Stimulated activated naive B cell treated with anti-CD40 and anti-IgM and Interleukin-4, amounts not matched to agents 10 μg/mL and 1 μg/mL and 100 μg/mL, for 72 hours (primary cell): ENCODE results near the gene TAOK3.

Source experiments
- ATAC-seq, 2 donors: fragments of 150-1000 bp; cut with Tn5 transposase; replicated peaks; 2 replicates each; pipeline ENCODE4 v1.10.0; 2021; ENCODE audit warnings: moderate library complexity in 1 of 2
- DNase-seq: peaks from one replicate; pipeline ENCODE4 v3.0.0; 2021
- H3K27ac Mint-ChIP-seq: one replicate; pipeline ENCODE4 v1.8.0; 2022; ENCODE audit warnings: mild to moderate bottlenecking, mixed read lengths
- H3K27me3 Mint-ChIP-seq, 2 donors: one replicate each; pipeline ENCODE4 v1.8.0; 2022; ENCODE audit warnings: mixed read lengths in 2 of 2
- H3K36me3 Mint-ChIP-seq, 2 donors: one replicate each; pipeline ENCODE4 v1.8.0; 2022; ENCODE audit warnings: mixed read lengths in 2 of 2, mild to moderate bottlenecking in 1 of 2
- H3K4me1 Mint-ChIP-seq, 2 donors: one replicate each; pipeline ENCODE4 v1.8.0; 2022; ENCODE audit warnings: mixed read lengths in 2 of 2, mild to moderate bottlenecking in 1 of 2
- H3K4me3 Mint-ChIP-seq, 2 donors: one replicate each; pipeline ENCODE4 v1.8.0; 2022; ENCODE audit warnings: mild to moderate bottlenecking in 2 of 2, mixed read lengths in 2 of 2, moderate library complexity in 1 of 2
- H3K9me3 Mint-ChIP-seq, 2 donors: one replicate each; pipeline ENCODE4 v1.8.0; 2022; ENCODE audit warnings: mixed read lengths in 2 of 2, mild to moderate bottlenecking in 1 of 2

The TAOK3 gene

GRCh38 chr12:118337194-118337838 lies 35.4 kb downstream of the TAOK3 start:
- DNase-seq = no peak
- Mint-ChIP-seq H3K27me3 (no peaks in the 10 kb centered on the region), H3K27ac (no peak overlapping the region), H3K4me1 (peaks cover 18 to 32% of the 10 kb centered on the region in 2 donors), H3K36me3 (peaks cover 25 to 36% of the 10 kb centered on the region in 2 donors), H3K4me3 (no peak overlapping the region), H3K9me3 (peaks cover 0 to 2% of the 10 kb centered on the region in 2 donors)
- ATAC-seq = no peak

- Mint-ChIP-seq H3K4me3 (no peak overlapping the region), H3K27me3 (no peaks in the 10 kb centered on the region), H3K4me1 (peaks cover 16 to 33% of the 10 kb centered on the region in 2 donors), H3K36me3 (peaks cover 25 to 33% of the 10 kb centered on the region in 2 donors), H3K9me3 (peaks cover 0 to 2% of the 10 kb centered on the region in 2 donors), H3K27ac (no peak overlapping the region)
- ATAC-seq (no peak), DNase-seq (no peak)
Measured at GRCh38 chr12:118336123-118336522, 36.6 kb downstream of the TAOK3 start.

GRCh38 chr12:118334939-118335567 lies 37.7 kb downstream of the TAOK3 start:
- peaks cover 20 to 39% of the 10 kb centered on the region in 2 donors for H3K4me1 Mint-ChIP-seq
- no peaks in the 10 kb centered on the region for H3K27me3 Mint-ChIP-seq
- ATAC-seq (no peak), DNase-seq (no peak)
- H3K9me3 Mint-ChIP-seq = peaks cover 0 to 2% of the 10 kb centered on the region in 2 donors
- no peak overlapping the region for H3K4me3 Mint-ChIP-seq
- no peak overlapping the region for H3K27ac Mint-ChIP-seq
- peaks cover 26 to 37% of the 10 kb centered on the region in 2 donors for H3K36me3 Mint-ChIP-seq

- no peaks in the 10 kb centered on the region for H3K27me3 Mint-ChIP-seq
- ATAC-seq (no peak), DNase-seq (no peak)
- H3K4me3 Mint-ChIP-seq = no peak overlapping the region
- H3K27ac Mint-ChIP-seq = no peak overlapping the region
- H3K9me3 Mint-ChIP-seq = peaks cover 0 to 2% of the 10 kb centered on the region in 2 donors
- peaks cover 26 to 36% of the 10 kb centered on the region in 2 donors for H3K36me3 Mint-ChIP-seq
- H3K4me1 Mint-ChIP-seq = peaks cover 20 to 43% of the 10 kb centered on the region in 2 donors
Measured at GRCh38 chr12:118334241-118334640, 38.5 kb downstream of the TAOK3 start.

GRCh38 chr12:118332511-118332910 lies 40.2 kb downstream of the TAOK3 start:
- Mint-ChIP-seq H3K4me1 (peaks cover 19 to 52% of the 10 kb centered on the region in 2 donors), H3K9me3 (no peaks in the 10 kb centered on the region), H3K27ac (no peak overlapping the region), H3K4me3 (no peak overlapping the region), H3K27me3 (no peaks in the 10 kb centered on the region), H3K36me3 (peaks cover 25 to 27% of the 10 kb centered on the region in 2 donors)
- ATAC-seq (no peak), DNase-seq (no peak)

- peaks cover 17 to 45% of the 10 kb centered on the region in 2 donors for H3K4me1 Mint-ChIP-seq
- H3K27me3 Mint-ChIP-seq = no peaks in the 10 kb centered on the region
- peak overlapping the region; percentile 65 to 76 for H3K4me3 Mint-ChIP-seq
- no peaks in the 10 kb centered on the region for H3K9me3 Mint-ChIP-seq
- peak overlapping the region; percentile 95 for H3K27ac Mint-ChIP-seq
- peak; percentile 95 to 97 for ATAC-seq
- no peak for DNase-seq
- H3K36me3 Mint-ChIP-seq = peaks cover 20 to 22% of the 10 kb centered on the region in 2 donors
Measured at GRCh38 chr12:118330421-118331018, 42.2 kb downstream of the TAOK3 start.

- ATAC-seq = no peak
- Mint-ChIP-seq H3K4me1 (peaks cover 22 to 59% of the 10 kb centered on the region in 2 donors), H3K4me3 (no peak overlapping the region), H3K9me3 (no peaks in the 10 kb centered on the region), H3K27me3 (no peaks in the 10 kb centered on the region), H3K36me3 (peaks cover 21 to 29% of the 10 kb centered on the region in 2 donors), H3K27ac (peak overlapping the region; percentile 38)
- DNase-seq = no peak
Measured at GRCh38 chr12:118328486-118329330, 44.0 kb downstream of the TAOK3 start.

- Mint-ChIP-seq H3K9me3 (no peaks in the 10 kb centered on the region), H3K4me3 (no peak overlapping the region), H3K27ac (no peak overlapping the region), H3K4me1 (peaks cover 13 to 54% of the 10 kb centered on the region in 2 donors), H3K27me3 (no peaks in the 10 kb centered on the region), H3K36me3 (peaks cover 15 to 22% of the 10 kb centered on the region in 2 donors)
- ATAC-seq = no peak
- no peak for DNase-seq
Measured at GRCh38 chr12:118327391-118327790, 45.3 kb downstream of the TAOK3 start.

- DNase-seq (no peak), ATAC-seq (no peak)
- Mint-ChIP-seq H3K27me3 (no peaks in the 10 kb centered on the region), H3K4me3 (no peak overlapping the region), H3K4me1 (peaks cover 13 to 52% of the 10 kb centered on the region in 2 donors), H3K27ac (no peak overlapping the region), H3K9me3 (no peaks in the 10 kb centered on the region), H3K36me3 (peaks cover 15 to 22% of the 10 kb centered on the region in 2 donors)
Measured at GRCh38 chr12:118326991-118327390, 45.7 kb downstream of the TAOK3 start.

GRCh38 chr12:118325081-118325480 lies 47.6 kb downstream of the TAOK3 start:
- ATAC-seq (no peak), DNase-seq (no peak)
- Mint-ChIP-seq H3K27ac (peak overlapping the region; percentile 74), H3K27me3 (no peaks in the 10 kb centered on the region), H3K4me3 (no peak overlapping the region), H3K9me3 (no peaks in the 10 kb centered on the region), H3K36me3 (peaks cover 16 to 26% of the 10 kb centered on the region in 2 donors), H3K4me1 (peaks cover 11 to 56% of the 10 kb centered on the region in 2 donors)

- Mint-ChIP-seq H3K9me3 (no peaks in the 10 kb centered on the region), H3K36me3 (peaks cover 23 to 49% of the 10 kb centered on the region in 2 donors), H3K4me1 (peaks cover 14 to 37% of the 10 kb centered on the region in 2 donors), H3K27me3 (no peaks in the 10 kb centered on the region), H3K27ac (no peak overlapping the region), H3K4me3 (no peak overlapping the region)
- no peak for DNase-seq
- ATAC-seq = no peak
Measured at GRCh38 chr12:118319627-118320026, 53.1 kb downstream of the TAOK3 start.

- no peak overlapping the region for H3K4me3 Mint-ChIP-seq
- peaks cover 23 to 46% of the 10 kb centered on the region in 2 donors for H3K36me3 Mint-ChIP-seq
- ATAC-seq (no peak), DNase-seq (no peak)
- H3K9me3 Mint-ChIP-seq = no peaks in the 10 kb centered on the region
- H3K27me3 Mint-ChIP-seq = no peaks in the 10 kb centered on the region
- H3K27ac Mint-ChIP-seq = no peak overlapping the region
- peaks cover 14 to 34% of the 10 kb centered on the region in 2 donors for H3K4me1 Mint-ChIP-seq
Measured at GRCh38 chr12:118318744-118319143, 54.0 kb downstream of the TAOK3 start.

GRCh38 chr12:118317729-118318128 lies 55.0 kb downstream of the TAOK3 start:
- H3K9me3 Mint-ChIP-seq = no peaks in the 10 kb centered on the region
- ATAC-seq (no peak), DNase-seq (no peak)
- no peak overlapping the region for H3K4me3 Mint-ChIP-seq
- peaks cover 16 to 32% of the 10 kb centered on the region in 2 donors for H3K4me1 Mint-ChIP-seq
- H3K27me3 Mint-ChIP-seq = no peaks in the 10 kb centered on the region
- H3K36me3 Mint-ChIP-seq = peaks cover 22 to 44% of the 10 kb centered on the region in 2 donors
- H3K27ac Mint-ChIP-seq = no peak overlapping the region

- Mint-ChIP-seq H3K4me3 (no peak overlapping the region), H3K9me3 (no peaks in the 10 kb centered on the region), H3K36me3 (peaks cover 19 to 42% of the 10 kb centered on the region in 2 donors), H3K27ac (no peak overlapping the region), H3K27me3 (no peaks in the 10 kb centered on the region), H3K4me1 (peaks cover 20 to 32% of the 10 kb centered on the region in 2 donors)
- ATAC-seq = no peak
- DNase-seq = no peak
Measured at GRCh38 chr12:118315821-118316220, 56.9 kb downstream of the TAOK3 start.
